GM12873 (cell line): ENCODE data around the gene UQCR11.

Experiments used
- TF ChIP-seq, protein P1 (sequence below): IDR thresholded peaks from 2 replicates; pipeline ENCODE4 v1.5.1; 2012; ENCODE audit warnings: low read depth, mild to moderate bottlenecking, moderate library complexity, low read length, control low read depth; ENCODE audit not compliant: insufficient read depth; ENCODE audit errors: missing control alignments

The UQCR11 gene

DNA sequence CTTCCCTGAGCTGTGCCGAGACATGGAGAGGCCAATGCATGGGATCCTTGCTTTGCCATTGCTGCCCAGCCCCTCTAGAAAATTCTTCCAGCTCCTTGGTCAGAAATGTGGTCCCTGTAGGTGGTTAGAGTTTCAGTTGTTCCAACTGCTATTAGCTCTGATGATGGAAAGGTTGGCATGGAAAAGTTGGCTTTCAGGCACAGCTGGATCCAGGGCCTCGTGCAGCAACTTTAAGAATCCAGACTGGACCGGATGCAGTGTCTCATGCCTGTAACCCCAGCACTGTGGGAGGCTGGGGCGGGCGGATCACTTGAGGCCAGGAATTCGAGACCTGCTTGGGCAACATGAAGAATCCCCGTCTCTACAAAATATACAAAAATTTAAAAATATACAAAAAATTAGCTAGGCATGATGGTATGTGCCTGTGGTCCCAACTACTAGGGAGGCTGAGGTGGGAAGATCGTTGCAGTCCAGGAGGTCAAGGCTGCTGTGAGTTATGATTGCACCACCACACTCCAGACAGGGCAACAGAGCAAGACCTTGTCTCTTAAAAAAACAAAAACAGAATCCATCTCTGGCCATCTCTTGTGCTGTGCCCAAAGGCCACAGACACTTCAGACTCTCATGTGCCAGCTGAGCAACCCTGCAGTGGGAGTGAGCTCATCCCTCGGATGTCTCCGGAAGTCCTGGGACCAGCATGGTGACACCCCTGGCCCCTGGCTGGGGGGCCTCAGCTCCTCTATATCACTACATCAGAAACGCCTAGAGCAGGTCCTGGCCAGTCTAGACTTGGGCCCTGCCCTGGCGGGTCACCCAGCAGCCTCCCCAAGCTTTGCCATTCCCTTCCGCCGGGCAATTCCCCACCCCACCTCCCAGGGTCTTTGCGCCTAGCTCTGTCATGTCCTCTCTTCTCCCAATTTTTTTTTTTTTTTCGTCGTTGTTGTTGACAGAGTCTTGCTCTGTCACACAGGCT lies 53.9 kb downstream of the UQCR11 start:
- TF ChIP-seq, protein P1, sequence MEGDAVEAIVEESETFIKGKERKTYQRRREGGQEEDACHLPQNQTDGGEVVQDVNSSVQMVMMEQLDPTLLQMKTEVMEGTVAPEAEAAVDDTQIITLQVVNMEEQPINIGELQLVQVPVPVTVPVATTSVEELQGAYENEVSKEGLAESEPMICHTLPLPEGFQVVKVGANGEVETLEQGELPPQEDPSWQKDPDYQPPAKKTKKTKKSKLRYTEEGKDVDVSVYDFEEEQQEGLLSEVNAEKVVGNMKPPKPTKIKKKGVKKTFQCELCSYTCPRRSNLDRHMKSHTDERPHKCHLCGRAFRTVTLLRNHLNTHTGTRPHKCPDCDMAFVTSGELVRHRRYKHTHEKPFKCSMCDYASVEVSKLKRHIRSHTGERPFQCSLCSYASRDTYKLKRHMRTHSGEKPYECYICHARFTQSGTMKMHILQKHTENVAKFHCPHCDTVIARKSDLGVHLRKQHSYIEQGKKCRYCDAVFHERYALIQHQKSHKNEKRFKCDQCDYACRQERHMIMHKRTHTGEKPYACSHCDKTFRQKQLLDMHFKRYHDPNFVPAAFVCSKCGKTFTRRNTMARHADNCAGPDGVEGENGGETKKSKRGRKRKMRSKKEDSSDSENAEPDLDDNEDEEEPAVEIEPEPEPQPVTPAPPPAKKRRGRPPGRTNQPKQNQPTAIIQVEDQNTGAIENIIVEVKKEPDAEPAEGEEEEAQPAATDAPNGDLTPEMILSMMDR = no peak

DNA sequence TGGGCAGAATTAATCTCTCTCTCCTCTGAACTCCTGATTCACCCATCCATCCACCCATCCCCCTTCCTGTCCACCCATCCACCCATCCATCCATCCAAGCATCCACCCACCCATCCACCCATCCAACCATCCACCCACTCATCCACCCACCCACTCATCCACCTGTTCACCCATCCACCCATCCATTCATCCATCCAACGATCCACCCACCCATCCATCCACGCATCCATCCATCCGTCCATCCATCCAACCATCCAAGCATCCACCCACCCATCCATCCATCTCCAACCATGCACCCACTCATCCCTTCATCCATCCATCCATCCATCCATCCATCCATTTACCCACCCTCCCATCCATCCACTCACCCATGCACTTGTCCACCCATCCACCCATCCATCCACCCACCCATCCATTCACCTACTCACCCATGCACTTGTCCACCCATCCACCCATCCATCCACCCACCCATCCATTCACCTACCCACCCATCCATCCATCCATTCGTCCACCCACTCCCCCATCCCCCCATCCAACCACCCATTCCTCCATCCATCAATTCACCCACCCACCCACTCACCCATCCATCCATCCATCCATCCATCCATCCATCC lies 55.8 kb downstream of the UQCR11 start:
- TF ChIP-seq, protein P1 = no peak
